ENCODE measurements around the gene RPS6KB2.

The RPS6KB2 gene

GRCh38 chr11:67416416-67417335 is 11.6 kb upstream of the RPS6KB2 start:
- Histone ChIP-seq H3K36me3 (ENCODE audit: insufficient read depth, low read length) (no peaks in the 10 kb centered on the region), H3K27me3 (ENCODE audit: control insufficient read depth in 1 of 2, insufficient read depth in 2 of 2, low read length in 2 of 2) (peaks cover 4 to 28% of the 10 kb centered on the region in 2 donors), H3K4me3 (ENCODE audit: low read depth in 1 of 2, low read length in 2 of 2) (no peak overlapping the region), H3K9me3 (ENCODE audit: low read length) (no peaks in the 10 kb centered on the region), H3K9ac (ENCODE audit: low read length) (no peak overlapping the region), H3K27ac (ENCODE audit: low read depth, low read length) (no peak overlapping the region), H3K4me1 (ENCODE audit: insufficient read depth, low read length) (peaks cover 13% of the 10 kb centered on the region)

GRCh38 chr11:67417425-67417824 is 10.9 kb upstream of the RPS6KB2 start:
- no peak overlapping the region for H3K9ac ChIP-seq (ENCODE audit: low read length)
- H3K9me3 ChIP-seq (ENCODE audit: low read length): no peaks in the 10 kb centered on the region
- H3K27me3 ChIP-seq (ENCODE audit: control insufficient read depth in 1 of 2, insufficient read depth in 2 of 2, low read length in 2 of 2): peaks cover 4 to 21% of the 10 kb centered on the region in 2 donors
- H3K4me1 ChIP-seq (ENCODE audit: insufficient read depth, low read length): peaks cover 13% of the 10 kb centered on the region
- no peaks in the 10 kb centered on the region for H3K36me3 ChIP-seq (ENCODE audit: insufficient read depth, low read length)
- no peak overlapping the region for H3K27ac ChIP-seq (ENCODE audit: low read depth, low read length)
- H3K4me3 ChIP-seq (ENCODE audit: low read depth in 1 of 2, low read length in 2 of 2): no peak overlapping the region

- H3K9me3 ChIP-seq (ENCODE audit: low read length): no peaks in the 10 kb centered on the region
- H3K4me1 ChIP-seq (ENCODE audit: insufficient read depth, low read length): peaks cover 13% of the 10 kb centered on the region
- H3K27ac ChIP-seq (ENCODE audit: low read depth, low read length): no peak overlapping the region
- peaks cover 4 to 8% of the 10 kb centered on the region in 2 donors for H3K27me3 ChIP-seq (ENCODE audit: control insufficient read depth in 1 of 2, insufficient read depth in 2 of 2, low read length in 2 of 2)
- no peak overlapping the region for H3K4me3 ChIP-seq (ENCODE audit: low read depth in 1 of 2, low read length in 2 of 2)
- no peak overlapping the region for H3K9ac ChIP-seq (ENCODE audit: low read length)
- no peaks in the 10 kb centered on the region for H3K36me3 ChIP-seq (ENCODE audit: insufficient read depth, low read length)
Measured at GRCh38 chr11:67418476-67419281, 9.6 kb upstream of the RPS6KB2 start.

- no peak overlapping the region for H3K4me3 ChIP-seq (ENCODE audit: low read depth in 1 of 2, low read length in 2 of 2)
- no peak overlapping the region for H3K9ac ChIP-seq (ENCODE audit: low read length)
- no peaks in the 10 kb centered on the region for H3K36me3 ChIP-seq (ENCODE audit: insufficient read depth, low read length)
- peaks cover 4 to 6% of the 10 kb centered on the region in 2 donors for H3K27me3 ChIP-seq (ENCODE audit: control insufficient read depth in 1 of 2, insufficient read depth in 2 of 2, low read length in 2 of 2)
- H3K4me1 ChIP-seq (ENCODE audit: insufficient read depth, low read length): peaks cover 13% of the 10 kb centered on the region
- no peak overlapping the region for H3K27ac ChIP-seq (ENCODE audit: low read depth, low read length)
- no peaks in the 10 kb centered on the region for H3K9me3 ChIP-seq (ENCODE audit: low read length)
Measured at GRCh38 chr11:67419325-67420049, 8.8 kb upstream of the RPS6KB2 start.

GRCh38 chr11:67420147-67420645 is 8.1 kb upstream of the RPS6KB2 start:
- H3K9ac ChIP-seq (ENCODE audit: low read length): no peak overlapping the region

GRCh38 chr11:67420646-67421429 is 7.5 kb upstream of the RPS6KB2 start:
- Histone ChIP-seq H3K4me1 (ENCODE audit: insufficient read depth, low read length) (peaks cover 13% of the 10 kb centered on the region), H3K36me3 (ENCODE audit: insufficient read depth, low read length) (no peaks in the 10 kb centered on the region), H3K9ac (ENCODE audit: low read length) (no peak overlapping the region), H3K27me3 (ENCODE audit: control insufficient read depth in 1 of 2, insufficient read depth in 2 of 2, low read length in 2 of 2) (no peaks in the 10 kb centered on the region), H3K9me3 (ENCODE audit: low read length) (no peaks in the 10 kb centered on the region), H3K27ac (ENCODE audit: low read depth, low read length) (peak overlapping the region; percentile 86), H3K4me3 (ENCODE audit: low read depth in 1 of 2, low read length in 2 of 2) (peak overlapping the region; percentile 41 to 57)

More at GRCh38 chr11:67420147-67420645, 8.1 kb upstream of the RPS6KB2 start:
- Histone ChIP-seq H3K36me3 (ENCODE audit: insufficient read depth, low read length) (no peaks in the 10 kb centered on the region), H3K27me3 (ENCODE audit: control insufficient read depth in 1 of 2, insufficient read depth in 2 of 2, low read length in 2 of 2) (peaks cover under 1% of the 10 kb centered on the region in 2 donors), H3K4me1 (ENCODE audit: insufficient read depth, low read length) (peaks cover 13% of the 10 kb centered on the region), H3K27ac (ENCODE audit: low read depth, low read length) (peak overlapping the region; percentile 35), H3K9me3 (ENCODE audit: low read length) (no peaks in the 10 kb centered on the region), H3K4me3 (ENCODE audit: low read depth in 1 of 2, low read length in 2 of 2) (peak overlapping the region; percentile 41 to 57)

- H3K27ac ChIP-seq (ENCODE audit: low read depth, low read length): peak overlapping the region; percentile 86
- H3K4me3 ChIP-seq (ENCODE audit: low read depth in 1 of 2, low read length in 2 of 2): peak overlapping the region in 1 of 2 donors; percentile 41
- no peaks in the 10 kb centered on the region for H3K9me3 ChIP-seq (ENCODE audit: low read length)
- H3K4me1 ChIP-seq (ENCODE audit: insufficient read depth, low read length): peaks cover 10% of the 10 kb centered on the region
- H3K9ac ChIP-seq (ENCODE audit: low read length): no peak overlapping the region
- H3K27me3 ChIP-seq (ENCODE audit: control insufficient read depth in 1 of 2, insufficient read depth in 2 of 2, low read length in 2 of 2): no peaks in the 10 kb centered on the region
- H3K36me3 ChIP-seq (ENCODE audit: insufficient read depth, low read length): no peaks in the 10 kb centered on the region
Measured at GRCh38 chr11:67421430-67422031, 6.8 kb upstream of the RPS6KB2 start.

GRCh38 chr11:67422891-67423290 is 5.4 kb upstream of the RPS6KB2 start:
- Histone ChIP-seq H3K27ac (ENCODE audit: low read depth, low read length) (no peak overlapping the region), H3K4me3 (ENCODE audit: low read depth in 1 of 2, low read length in 2 of 2) (no peak overlapping the region), H3K36me3 (ENCODE audit: insufficient read depth, low read length) (no peaks in the 10 kb centered on the region), H3K27me3 (ENCODE audit: control insufficient read depth in 1 of 2, insufficient read depth in 2 of 2, low read length in 2 of 2) (no peaks in the 10 kb centered on the region), H3K4me1 (ENCODE audit: insufficient read depth, low read length) (peaks cover 14% of the 10 kb centered on the region), H3K9ac (ENCODE audit: low read length) (no peak overlapping the region), H3K9me3 (ENCODE audit: low read length) (no peaks in the 10 kb centered on the region)

- Histone ChIP-seq H3K4me3 (ENCODE audit: low read depth in 1 of 2, low read length in 2 of 2) (no peak overlapping the region), H3K9ac (ENCODE audit: low read length) (no peak overlapping the region), H3K4me1 (ENCODE audit: insufficient read depth, low read length) (peaks cover 14% of the 10 kb centered on the region), H3K36me3 (ENCODE audit: insufficient read depth, low read length) (no peaks in the 10 kb centered on the region), H3K9me3 (ENCODE audit: low read length) (no peaks in the 10 kb centered on the region), H3K27me3 (ENCODE audit: control insufficient read depth in 1 of 2, insufficient read depth in 2 of 2, low read length in 2 of 2) (no peaks in the 10 kb centered on the region), H3K27ac (ENCODE audit: low read depth, low read length) (no peak overlapping the region)
Measured at GRCh38 chr11:67423466-67423865, 4.8 kb upstream of the RPS6KB2 start.

- H3K9ac ChIP-seq (ENCODE audit: low read length): no peak overlapping the region
- no peak overlapping the region for H3K4me3 ChIP-seq (ENCODE audit: low read depth in 1 of 2, low read length in 2 of 2)
- H3K27me3 ChIP-seq (ENCODE audit: control insufficient read depth in 1 of 2, insufficient read depth in 2 of 2, low read length in 2 of 2): no peaks in the 10 kb centered on the region
Measured at GRCh38 chr11:67423891-67424613, 4.2 kb upstream of the RPS6KB2 start.

More at GRCh38 chr11:67423891-67424613, 4.2 kb upstream of the RPS6KB2 start:
- H3K27ac ChIP-seq (ENCODE audit: low read depth, low read length): no peak overlapping the region
- no peaks in the 10 kb centered on the region for H3K9me3 ChIP-seq (ENCODE audit: low read length)
- H3K36me3 ChIP-seq (ENCODE audit: insufficient read depth, low read length): no peaks in the 10 kb centered on the region
- H3K4me1 ChIP-seq (ENCODE audit: insufficient read depth, low read length): peaks cover 19% of the 10 kb centered on the region
